ENCODE results near the gene FXYD4.

DNA sequence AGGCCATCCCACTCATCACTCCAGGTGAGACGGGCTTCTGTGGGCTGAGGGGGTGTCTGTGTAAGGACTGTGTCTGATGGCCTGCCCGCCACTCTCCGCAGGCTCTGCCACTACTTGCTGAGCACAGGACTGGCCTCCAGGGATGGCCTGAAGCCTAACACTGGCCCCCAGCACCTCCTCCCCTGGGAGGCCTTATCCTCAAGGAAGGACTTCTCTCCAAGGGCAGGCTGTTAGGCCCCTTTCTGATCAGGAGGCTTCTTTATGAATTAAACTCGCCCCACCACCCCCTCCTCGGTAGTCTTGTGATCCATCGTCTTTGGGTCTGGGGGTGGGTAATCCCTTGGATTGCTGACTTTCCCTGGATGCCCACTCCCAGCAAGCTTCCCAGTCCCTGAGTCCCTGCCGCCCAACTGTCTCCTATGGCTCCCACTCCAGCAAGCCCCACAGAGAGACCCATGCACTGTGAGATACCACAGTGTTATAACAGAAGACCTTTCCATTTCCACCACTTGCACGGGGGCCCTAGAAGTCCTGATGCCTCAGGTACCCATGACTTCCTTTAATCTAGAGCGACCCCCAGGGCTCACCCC is 4.7 kb downstream of the FXYD4 start:
- TF ChIP-seq POLR2AphosphoS5 (IDR thresholded peaks at IDR 0.05; ENCODE audit: low read depth, low read length) (no peak), POLR2A (IDR thresholded peaks at IDR 0.05; ENCODE audit: low read depth, low read length) (no peak), TAF1 (IDR thresholded peaks at IDR 0.05; ENCODE audit: low read depth, low read length) (no peak), POU2F2 (IDR thresholded peaks at IDR 0.05; ENCODE audit: low read depth, low read length) (no peak), SPI1 (IDR thresholded peaks at IDR 0.05; ENCODE audit: low read depth, low read length) (no peak)
